ENCODE measurements around the gene LARP4. TPM values are rescaled to one million over a fixed set of nuclear protein-coding genes. Genes with fewer than 3 reads are reported as not detected.

LARP4 gene
- total RNA-seq, 1 donor = 37.6 TPM

- no peak overlapping the region for H3K4me2 ChIP-seq (ENCODE audit: insufficient read depth, low read length)
- H3K79me2 ChIP-seq (ENCODE audit: insufficient read depth, low read length) = peaks cover 5% of the 10 kb centered on the region
- no peak for DNase-seq (ENCODE audit: insufficient read length, low spot score, missing footprints)
- H3K9me3 ChIP-seq (ENCODE audit: low read depth, low read length) = no peaks in the 10 kb centered on the region
- no peaks in the 10 kb centered on the region for H3K4me1 ChIP-seq (ENCODE audit: insufficient read depth, low read length)
- no peaks in the 10 kb centered on the region for H4K20me1 ChIP-seq (ENCODE audit: insufficient read depth, low read length)
- no peak overlapping the region for H3K27ac ChIP-seq (ENCODE audit: low read depth, low read length)
- peaks cover 32% of the 10 kb centered on the region for H3K36me3 ChIP-seq (ENCODE audit: insufficient read depth, low read length)
- no peak overlapping the region for H2AFZ ChIP-seq (ENCODE audit: low read length)
- no peak for TF ChIP-seq CTCF (IDR thresholded peaks at IDR 0.05; ENCODE audit: extremely low read depth, low read depth, low read length)
- no peak overlapping the region for H3K4me3 ChIP-seq (ENCODE audit: insufficient read depth, low read length)
- H3K27me3 ChIP-seq (ENCODE audit: insufficient read depth, low read length) = no peaks in the 10 kb centered on the region
Observed at GRCh38 chr12:50452795-50453194, 52.1 kb downstream of the LARP4 start.

- no peaks in the 10 kb centered on the region for H3K9me3 ChIP-seq (ENCODE audit: low read depth, low read length)
- H3K27ac ChIP-seq (ENCODE audit: low read depth, low read length) = peak overlapping the region; percentile 11
- H3K4me2 ChIP-seq (ENCODE audit: insufficient read depth, low read length) = no peak overlapping the region
- no peaks in the 10 kb centered on the region for H3K27me3 ChIP-seq (ENCODE audit: insufficient read depth, low read length)
- H3K4me1 ChIP-seq (ENCODE audit: insufficient read depth, low read length) = no peaks in the 10 kb centered on the region
- H3K79me2 ChIP-seq (ENCODE audit: insufficient read depth, low read length) = peaks cover 5% of the 10 kb centered on the region
- DNase-seq (ENCODE audit: insufficient read length, low spot score, missing footprints) = no peak
- H3K36me3 ChIP-seq (ENCODE audit: insufficient read depth, low read length) = peaks cover 32% of the 10 kb centered on the region
- no peak for TF ChIP-seq CTCF (IDR thresholded peaks at IDR 0.05; ENCODE audit: extremely low read depth, low read depth, low read length)
- no peak overlapping the region for H2AFZ ChIP-seq (ENCODE audit: low read length)
- no peak overlapping the region for H3K4me3 ChIP-seq (ENCODE audit: insufficient read depth, low read length)
- H4K20me1 ChIP-seq (ENCODE audit: insufficient read depth, low read length) = no peaks in the 10 kb centered on the region
Observed at GRCh38 chr12:50453872-50454271, 53.2 kb downstream of the LARP4 start.

- DNase-seq (ENCODE audit: insufficient read length, low spot score, missing footprints) = peak; percentile 67
Observed at GRCh38 chr12:50458606-50459005, 57.9 kb downstream of the LARP4 start.

GRCh38 chr12:50467439-50467838 lies 66.8 kb downstream of the LARP4 start:
- no peaks in the 10 kb centered on the region for H3K4me1 ChIP-seq (ENCODE audit: insufficient read depth, low read length)
- H3K36me3 ChIP-seq (ENCODE audit: insufficient read depth, low read length) = peaks cover 64% of the 10 kb centered on the region
- H3K27ac ChIP-seq (ENCODE audit: low read depth, low read length) = no peak overlapping the region
- no peaks in the 10 kb centered on the region for H3K9me3 ChIP-seq (ENCODE audit: low read depth, low read length)
- H3K79me2 ChIP-seq (ENCODE audit: insufficient read depth, low read length) = no peaks in the 10 kb centered on the region
- H3K4me2 ChIP-seq (ENCODE audit: insufficient read depth, low read length) = no peak overlapping the region
- no peaks in the 10 kb centered on the region for H3K27me3 ChIP-seq (ENCODE audit: insufficient read depth, low read length)
- TF ChIP-seq CTCF (IDR thresholded peaks at IDR 0.05; ENCODE audit: extremely low read depth, low read depth, low read length) = no peak
- H3K4me3 ChIP-seq (ENCODE audit: insufficient read depth, low read length) = no peak overlapping the region
- no peak overlapping the region for H2AFZ ChIP-seq (ENCODE audit: low read length)
- H4K20me1 ChIP-seq (ENCODE audit: insufficient read depth, low read length) = no peaks in the 10 kb centered on the region
- peak; percentile 38 for DNase-seq (ENCODE audit: insufficient read length, low spot score, missing footprints)

More at GRCh38 chr12:50458606-50459005, 57.9 kb downstream of the LARP4 start:
- TF ChIP-seq CTCF (IDR thresholded peaks at IDR 0.05; ENCODE audit: extremely low read depth, low read depth, low read length) = no peak
- Histone ChIP-seq H2AFZ (ENCODE audit: low read length) (no peak overlapping the region), H3K4me1 (ENCODE audit: insufficient read depth, low read length) (no peaks in the 10 kb centered on the region), H3K9me3 (ENCODE audit: low read depth, low read length) (no peaks in the 10 kb centered on the region), H3K27ac (ENCODE audit: low read depth, low read length) (no peak overlapping the region), H3K4me3 (ENCODE audit: insufficient read depth, low read length) (no peak overlapping the region), H3K79me2 (ENCODE audit: insufficient read depth, low read length) (no peaks in the 10 kb centered on the region), H3K4me2 (ENCODE audit: insufficient read depth, low read length) (no peak overlapping the region), H3K27me3 (ENCODE audit: insufficient read depth, low read length) (no peaks in the 10 kb centered on the region), H4K20me1 (ENCODE audit: insufficient read depth, low read length) (no peaks in the 10 kb centered on the region), H3K36me3 (ENCODE audit: insufficient read depth, low read length) (peaks cover 53% of the 10 kb centered on the region)

All from osteoblast (primary cell).